Hepatocyte (in vitro differentiated cells): ENCODE measurements around the gene PITHD1. TPM values are rescaled to one million over a fixed set of nuclear protein-coding genes. Genes with fewer than 3 reads are reported as not detected.
A peak's percentile ranks its signal among the peaks of the same experiment; 100 is the strongest.

ENCODE experiments used
- DNase-seq: peaks from one replicate; pipeline ENCODE4 v3.0.0-alpha.2; 2016; ENCODE audit warnings: low spot score
- H2AFZ ChIP-seq: fragments of 200-600 bp; sonication (generic); 2 replicates; pipeline ENCODE4 v1.6.0; 2016; ENCODE audit warnings: antibody characterized with exemption, mild to moderate bottlenecking
- H3K27ac ChIP-seq: fragments of 200-600 bp; sonication (generic); 2 replicates; pipeline ENCODE4 v1.5.1; 2016; ENCODE audit warnings: mild to moderate bottlenecking
- H3K27me3 ChIP-seq: fragments of 200-600 bp; sonication (generic); 2 replicates; pipeline ENCODE4 v1.6.1; 2016
- H3K36me3 ChIP-seq: fragments of 200-600 bp; sonication (generic); replicated peaks from 2 replicates; pipeline ENCODE4 v1.5.1; 2016; ENCODE audit warnings: low read depth; ENCODE audit not compliant: insufficient read depth
- H3K4me1 ChIP-seq: fragments of 200-600 bp; sonication (generic); 2 replicates; pipeline ENCODE4 v1.5.1; 2016; ENCODE audit warnings: mild to moderate bottlenecking, moderate library complexity; ENCODE audit not compliant: insufficient read depth
- H3K4me2 ChIP-seq: fragments of 200-600 bp; sonication (generic); 2 replicates; pipeline ENCODE4 v1.6.0; 2016
- H3K4me3 ChIP-seq: fragments of 200-600 bp; sonication (generic); 2 replicates; pipeline ENCODE4 v1.5.1; 2016; ENCODE audit warnings: mild to moderate bottlenecking
- H3K79me2 ChIP-seq: fragments of 200-600 bp; sonication (generic); 2 replicates; pipeline ENCODE4 v1.6.0; 2017; ENCODE audit warnings: mild to moderate bottlenecking
- H3K9me2 ChIP-seq: fragments of 200-600 bp; sonication (generic); replicated peaks from 2 replicates; pipeline ENCODE4 v1.6.0; 2017; ENCODE audit warnings: mild to moderate bottlenecking; ENCODE audit not compliant: insufficient read depth
- H3K9me3 ChIP-seq: fragments of 200-600 bp; sonication (generic); 2 replicates; pipeline ENCODE4 v1.5.1; 2016; ENCODE audit warnings: low read depth, mild to moderate bottlenecking
- H4K20me1 ChIP-seq: fragments of 200-600 bp; sonication (generic); 2 replicates; pipeline ENCODE4 v1.6.0; 2016; ENCODE audit warnings: mild to moderate bottlenecking; ENCODE audit not compliant: insufficient read depth, poor library complexity, severe bottlenecking
- CTCF ChIP-seq: fragments of 200-600 bp; sonication (generic); IDR thresholded peaks from 2 replicates; pipeline ENCODE4 v1.5.1; 2016; ENCODE audit warnings: antibody characterized with exemption, mild to moderate bottlenecking; ENCODE audit not compliant: poor library complexity
- EZH2 ChIP-seq: fragments of 200-600 bp; sonication (generic); IDR thresholded peaks from 2 replicates; pipeline ENCODE4 v1.6.1; 2016; ENCODE audit warnings: antibody characterized with exemption, mild to moderate bottlenecking, borderline replicate concordance
- EZH2phosphoT487 ChIP-seq: fragments of 200-600 bp; sonication (generic); IDR thresholded peaks from one replicate; pipeline ENCODE4 v1.6.1; 2018; ENCODE audit warnings: antibody characterized with exemption, mild to moderate bottlenecking, low read depth, moderate library complexity; ENCODE audit not compliant: unreplicated experiment, severe bottlenecking
- WGBS: methylation state at CpG from one replicate; pipeline ENCODE4 v1.1.6; 2016; ENCODE audit warnings: low lambda C conversion rate; ENCODE audit errors: missing lambda C conversion rate; 5-methylcytosine and 5-hydroxymethylcytosine counted together
- polyA plus RNA-seq: library from polyadenylated mRNA; unstranded; fragments of >200 nt; fragmentation: Nextera tagmentation; extraction: Ambion mirVana; gene quantifications from 2 replicates; pipeline ENCODE4 v1.2.1, GENCODE V29; 2016
- total RNA-seq: library from RNA; depleted of rRNA; stranded (reverse); fragments of >200 nt; gene quantifications from 2 replicates; pipeline ENCODE4 v1.2.3, GENCODE V29; 2014

The PITHD1 gene
- total and polyA plus RNA-seq, 2 experiments from 2014 or later: 29.3 to 49.4 TPM

- H3K4me3 ChIP-seq: no peak overlapping the region
- no peaks in the 10 kb centered on the region for H3K36me3 ChIP-seq
- no peak for TF ChIP-seq EZH2phosphoT487
- TF ChIP-seq CTCF: no peak
- no peak for TF ChIP-seq EZH2
Observed at GRCh38 chr1:23799255-23799569, 21.0 kb downstream of the PITHD1 start.

DNA sequence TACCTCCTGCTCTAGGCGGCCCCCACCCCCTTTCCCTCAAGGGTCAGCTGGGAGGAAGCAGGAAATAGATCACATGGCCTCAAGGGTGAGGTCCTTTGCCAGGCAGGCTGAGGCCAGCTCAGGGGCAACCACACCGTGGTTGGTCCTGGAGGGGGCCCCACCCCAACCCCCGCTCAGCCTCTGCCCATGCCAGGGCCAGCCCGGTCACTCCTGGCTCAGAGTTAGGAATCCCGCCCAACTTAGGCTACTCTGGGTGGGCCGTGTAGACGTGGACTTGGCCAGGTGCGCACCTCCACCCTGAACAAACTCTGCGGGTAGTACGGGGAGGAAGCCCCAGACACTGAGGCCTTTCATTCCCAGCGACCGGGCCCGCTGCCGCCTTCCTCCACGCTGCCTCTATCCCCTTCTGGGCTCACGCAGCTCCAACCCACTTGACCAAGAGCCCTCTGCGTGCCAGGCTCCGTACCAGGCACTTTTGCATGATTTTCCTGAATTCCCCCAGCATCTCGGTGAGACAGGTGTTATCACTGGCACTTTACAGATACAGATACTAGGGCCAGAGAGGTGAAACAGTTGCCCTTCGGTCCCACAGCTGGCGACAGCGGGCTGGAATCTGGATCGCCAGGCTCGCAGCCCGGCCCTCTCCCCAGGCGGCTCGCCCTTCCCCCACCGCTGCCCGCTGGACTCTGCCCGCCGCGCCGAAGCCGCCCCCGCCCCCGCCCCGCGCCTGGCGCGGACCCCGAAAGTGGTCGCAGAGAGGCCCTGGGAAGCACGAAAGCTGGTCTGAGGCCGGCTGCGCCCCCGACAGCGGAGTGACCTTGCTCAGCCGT, 21.6 kb downstream of the PITHD1 start:
- Histone ChIP-seq H2AFZ (peak overlapping the region; percentile 21), H3K27me3 (no peaks in the 10 kb centered on the region), H3K4me3 (peak overlapping the region; percentile 73), H4K20me1 (no peaks in the 10 kb centered on the region), H3K27ac (peak overlapping the region; percentile 99), H3K9me3 (no peaks in the 10 kb centered on the region), H3K4me1 (peaks cover 18% of the 10 kb centered on the region), H3K4me2 (peak overlapping the region; percentile 93), H3K9me2 (no peaks in the 10 kb centered on the region), H3K36me3 (no peaks in the 10 kb centered on the region), H3K79me2 (peaks cover 6% of the 10 kb centered on the region)
- WGBS: 2% methylated on average over 44 of the region's 48 CpGs
- DNase-seq: peak; percentile 92
- TF ChIP-seq CTCF: no peak
- TF ChIP-seq EZH2phosphoT487: no peak
- no peak for TF ChIP-seq EZH2

More at GRCh38 chr1:23799255-23799569, 21.0 kb downstream of the PITHD1 start:
- Histone ChIP-seq H4K20me1 (no peaks in the 10 kb centered on the region), H3K79me2 (peaks cover 6% of the 10 kb centered on the region), H3K9me2 (no peaks in the 10 kb centered on the region), H3K4me2 (peak overlapping the region; percentile 93), H3K27ac (peak overlapping the region; percentile 99), H2AFZ (no peak overlapping the region), H3K9me3 (no peaks in the 10 kb centered on the region), H3K4me1 (peaks cover 18% of the 10 kb centered on the region), H3K27me3 (no peaks in the 10 kb centered on the region)
- DNase-seq: no peak
- WGBS: 56% methylated on average over 7 of the region's 7 CpGs

DNA sequence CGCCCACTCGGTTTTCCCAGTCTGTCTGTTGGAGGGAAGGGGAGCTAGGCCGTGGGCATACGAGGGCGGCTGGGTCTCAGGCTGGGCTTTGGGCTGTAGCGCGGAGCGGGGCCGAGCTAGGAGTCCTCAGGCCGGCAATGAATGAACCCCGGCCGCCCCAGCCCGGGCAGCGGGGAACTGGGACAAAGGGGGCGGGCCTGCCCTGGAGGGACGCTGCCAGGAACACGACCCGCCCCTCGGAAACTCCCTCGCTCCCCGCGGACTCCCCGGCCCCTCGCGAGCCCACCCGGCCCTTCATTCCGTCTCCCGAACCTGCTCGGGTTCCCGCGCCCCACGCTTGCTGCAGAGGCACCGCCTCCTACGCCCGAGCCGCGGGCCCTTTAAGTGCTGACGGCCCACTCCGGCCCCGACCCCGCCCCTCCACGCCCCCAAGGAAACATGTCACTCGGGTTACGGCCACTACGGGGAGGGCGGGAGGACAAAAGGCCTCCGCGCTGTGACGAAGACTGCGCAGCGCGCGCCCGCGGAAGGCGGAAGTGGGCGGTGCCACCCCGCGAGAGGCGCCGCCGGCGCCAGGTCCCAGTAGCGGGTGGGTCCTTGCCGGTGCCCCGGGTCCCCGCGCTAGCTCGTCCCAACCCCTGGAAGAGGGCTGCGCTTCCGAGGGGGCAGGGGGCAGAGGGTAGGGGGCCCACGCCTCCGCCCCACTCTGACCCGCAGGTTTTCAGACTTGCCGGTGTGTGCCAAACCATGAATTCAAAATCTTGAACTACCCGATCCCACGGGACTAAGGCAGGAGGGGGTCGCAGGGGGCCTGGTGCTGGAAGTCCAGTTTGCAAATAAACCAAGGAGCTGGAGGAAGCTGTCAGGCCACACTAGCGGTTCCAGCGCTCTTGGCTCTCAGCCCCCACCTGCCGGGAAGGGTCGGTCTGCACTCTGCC, 22.5 kb downstream of the PITHD1 start, which contains the start of gene GALE:
Gene GALE (minus strand): TSS at position 355 of the 938 bp plus-strand sequence. CDS start 1,747 bp downstream, outside the sequence.
- H3K9me2 ChIP-seq: no peaks in the 10 kb centered on the region
- peak within 1 kb of the TSS; percentile 99 for H3K27ac ChIP-seq
- no peaks in the 10 kb centered on the region for H4K20me1 ChIP-seq
- H3K27me3 ChIP-seq: no peaks in the 10 kb centered on the region
- peaks cover 18% of the 10 kb centered on the region for H3K4me1 ChIP-seq
- H3K36me3 ChIP-seq: no peaks in the 10 kb centered on the region
- 2% methylated on average over 24 of the region's 82 CpGs for WGBS
- TF ChIP-seq CTCF (no peak), EZH2 (no peak), EZH2phosphoT487 (no peak)
- peak within 1 kb of the TSS; percentile 73 for H3K4me3 ChIP-seq
- peak within 1 kb of the TSS; percentile 34 for H2AFZ ChIP-seq
- peak; percentile 97 for DNase-seq
- peaks cover 6% of the 10 kb centered on the region for H3K79me2 ChIP-seq
- H3K4me2 ChIP-seq: peak within 1 kb of the TSS; percentile 93
- no peaks in the 10 kb centered on the region for H3K9me3 ChIP-seq
